Spleen (tissue), 3 donors: ENCODE results near the gene ABCB9.

ENCODE experiments used
- POLR2A ChIP-seq, 3 donors: fragments of 450-650 bp; IDR thresholded peaks; one replicate each; pipeline ENCODE4 v1.5.1; 2017; ENCODE audit warnings: antibody characterized with exemption in 3 of 3, mild to moderate bottlenecking in 1 of 3
- POLR2AphosphoS5 ChIP-seq, 3 donors: sonication (generic); formaldehyde crosslinking; IDR thresholded peaks; one replicate each; pipeline ENCODE4 v1.5.1; 2017; ENCODE audit warnings: antibody characterized with exemption in 3 of 3

DNA sequence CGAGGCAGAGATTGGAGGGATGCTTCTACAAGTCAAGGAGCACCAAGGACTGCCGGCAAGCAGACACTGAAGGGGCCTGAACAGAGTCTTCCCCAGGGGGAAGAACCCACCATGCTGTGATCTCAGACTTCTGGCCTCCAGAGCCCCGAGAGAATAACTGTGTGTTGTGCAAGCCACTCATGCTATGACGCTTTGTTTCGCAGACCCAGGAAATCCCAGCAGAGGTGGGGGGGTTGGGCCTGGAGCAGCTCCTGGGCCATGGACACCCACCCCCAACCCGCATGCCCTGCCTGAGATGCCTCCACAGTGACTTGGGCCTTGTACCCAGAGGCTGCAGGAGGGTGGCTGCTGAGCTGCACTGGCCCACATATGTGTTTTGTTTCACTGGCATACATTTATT, 45.4 kb upstream of the ABCB9 start:
- no peak for TF ChIP-seq POLR2AphosphoS5 (IDR thresholded peaks at IDR 0.05)
- no peak for TF ChIP-seq POLR2A (IDR thresholded peaks at IDR 0.05)
